Esophagus squamous epithelium (tissue), 4 donors: ENCODE data around the gene KCNAB2.

Experiments
- POLR2A ChIP-seq, 4 donors: fragments of 450-650 bp; IDR thresholded peaks; one replicate each; pipeline ENCODE4 v1.6.1; 2017; ENCODE audit warnings: antibody characterized with exemption in 4 of 4, mild to moderate bottlenecking in 4 of 4, moderate library complexity in 3 of 4
- TF ChIP-seq, protein P1 (sequence below), 6 experiments: fragments of 450-650 bp in 4 of 6; fragments of 200-600 bp in 2 of 6; sonication (generic) in 2 of 6; IDR thresholded peaks; one replicate each; pipeline ENCODE4 v1.5.1; 2016 to 2019; ENCODE audit warnings: antibody characterized with exemption in 6 of 6, mild to moderate bottlenecking in 4 of 6, moderate library complexity in 4 of 6

DNA sequence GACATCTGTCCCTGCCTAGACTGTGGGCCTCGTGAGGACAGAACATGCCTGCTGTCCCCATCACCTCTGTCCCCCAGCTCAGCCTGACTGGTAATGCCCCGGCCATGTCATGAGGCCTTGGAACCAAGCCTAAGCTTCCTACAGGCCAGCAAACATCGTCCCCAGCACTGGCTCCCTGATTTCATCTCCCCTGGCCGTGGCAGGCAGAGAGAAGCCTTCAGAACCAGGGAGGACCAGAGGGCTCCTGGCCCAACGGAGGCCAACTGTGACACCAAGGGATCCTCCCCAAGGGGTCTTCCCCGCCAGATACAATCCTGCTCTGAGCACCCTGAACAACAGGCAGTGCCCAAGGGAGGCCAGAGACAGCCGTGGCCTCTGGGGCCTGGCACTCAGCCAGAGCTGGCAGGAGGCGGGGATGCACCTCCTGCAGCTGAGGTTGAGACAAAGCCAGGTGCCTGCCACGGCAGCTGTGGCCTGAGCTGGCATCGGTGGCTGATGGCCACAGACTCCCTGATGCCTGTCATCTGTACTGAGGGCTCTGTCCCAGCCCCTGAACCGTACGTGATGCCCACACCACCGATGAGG lies 43.6 kb upstream of the KCNAB2 start:
- no peak for TF ChIP-seq POLR2A (IDR thresholded peaks at IDR 0.05)
- TF ChIP-seq, protein P1, sequence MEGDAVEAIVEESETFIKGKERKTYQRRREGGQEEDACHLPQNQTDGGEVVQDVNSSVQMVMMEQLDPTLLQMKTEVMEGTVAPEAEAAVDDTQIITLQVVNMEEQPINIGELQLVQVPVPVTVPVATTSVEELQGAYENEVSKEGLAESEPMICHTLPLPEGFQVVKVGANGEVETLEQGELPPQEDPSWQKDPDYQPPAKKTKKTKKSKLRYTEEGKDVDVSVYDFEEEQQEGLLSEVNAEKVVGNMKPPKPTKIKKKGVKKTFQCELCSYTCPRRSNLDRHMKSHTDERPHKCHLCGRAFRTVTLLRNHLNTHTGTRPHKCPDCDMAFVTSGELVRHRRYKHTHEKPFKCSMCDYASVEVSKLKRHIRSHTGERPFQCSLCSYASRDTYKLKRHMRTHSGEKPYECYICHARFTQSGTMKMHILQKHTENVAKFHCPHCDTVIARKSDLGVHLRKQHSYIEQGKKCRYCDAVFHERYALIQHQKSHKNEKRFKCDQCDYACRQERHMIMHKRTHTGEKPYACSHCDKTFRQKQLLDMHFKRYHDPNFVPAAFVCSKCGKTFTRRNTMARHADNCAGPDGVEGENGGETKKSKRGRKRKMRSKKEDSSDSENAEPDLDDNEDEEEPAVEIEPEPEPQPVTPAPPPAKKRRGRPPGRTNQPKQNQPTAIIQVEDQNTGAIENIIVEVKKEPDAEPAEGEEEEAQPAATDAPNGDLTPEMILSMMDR (IDR thresholded peaks at IDR 0.05), result no peak
